Effector memory CD4-positive, alpha-beta T cell (primary cell): ENCODE results near the gene AKAP5.

Experiments
- DNase-seq, 3 donors: peaks; one replicate each; pipeline ENCODE4 v3.0.0-alpha.2; 2020
- H3K27ac ChIP-seq: 2 replicates; pipeline ENCODE4 v1.7.0; 2013; ENCODE audit warnings: mild to moderate bottlenecking, low read length, moderate library complexity; ENCODE audit not compliant: insufficient read depth, poor library complexity, severe bottlenecking
- H3K27me3 ChIP-seq: replicated peaks from 2 replicates; pipeline ENCODE4 v1.7.0; 2013; ENCODE audit warnings: mild to moderate bottlenecking, low read length; ENCODE audit not compliant: insufficient read depth, control insufficient read depth, poor library complexity, severe bottlenecking
- H3K36me3 ChIP-seq: 2 replicates; pipeline ENCODE4 v1.7.0; 2013; ENCODE audit warnings: mild to moderate bottlenecking, low read length, moderate library complexity; ENCODE audit not compliant: control insufficient read depth, insufficient read depth
- H3K4me1 ChIP-seq: 2 replicates; pipeline ENCODE4 v1.7.0; 2013; ENCODE audit warnings: low read length, mild to moderate bottlenecking; ENCODE audit not compliant: control insufficient read depth, insufficient read depth, poor library complexity, severe bottlenecking
- H3K4me3 ChIP-seq: 2 replicates; pipeline ENCODE4 v1.7.0; 2013; ENCODE audit warnings: low read length, low read depth, mild to moderate bottlenecking; ENCODE audit not compliant: insufficient read depth, poor library complexity, severe bottlenecking
- H3K9me3 ChIP-seq: 2 replicates; pipeline ENCODE4 v1.7.0; 2013; ENCODE audit warnings: mild to moderate bottlenecking, low read length, moderate library complexity; ENCODE audit not compliant: control insufficient read depth
- total RNA-seq, 3 donors: gene quantifications; one replicate each; lab custom pipeline; 2026; lab: John Stamatoyannopoulos, UW

The AKAP5 gene
- total RNA-seq: 0.35 to 4.8 (median 1.2) reads per million in 3 donors

- H3K27ac ChIP-seq: no peak within 1 kb of the TSS
- H3K4me3 ChIP-seq: peak within 1 kb of the TSS; percentile 70
Observed at GRCh38 chr14:64465191-64465822, at the start of gene AKAP5. AKAP5 (plus strand) TSS chr14:64465499; CDS start chr14:64468395, 2,896 bp downstream.

GRCh38 chr14:64416348-64416932 lies 48.9 kb upstream of the AKAP5 start:
- H3K27me3 ChIP-seq: no peaks in the 10 kb centered on the region
- no peak for DNase-seq
- H3K4me3 ChIP-seq: no peak overlapping the region
- no peak overlapping the region for H3K27ac ChIP-seq
- no peaks in the 10 kb centered on the region for H3K9me3 ChIP-seq
- no peaks in the 10 kb centered on the region for H3K4me1 ChIP-seq
- H3K36me3 ChIP-seq: peaks cover 25% of the 10 kb centered on the region

More at GRCh38 chr14:64465191-64465822, at the start of gene AKAP5:
- Histone ChIP-seq H3K36me3 (peaks cover 2% of the 10 kb centered on the region), H3K9me3 (no peaks in the 10 kb centered on the region), H3K4me1 (peaks cover 11% of the 10 kb centered on the region), H3K27me3 (no peaks in the 10 kb centered on the region)
- peak; percentile 53 to 59 (median 57) for DNase-seq

- no peak for DNase-seq
- H3K4me1 ChIP-seq: no peaks in the 10 kb centered on the region
- H3K36me3 ChIP-seq: peaks cover 25% of the 10 kb centered on the region
- H3K27me3 ChIP-seq: no peaks in the 10 kb centered on the region
- no peak overlapping the region for H3K4me3 ChIP-seq
- H3K27ac ChIP-seq: no peak overlapping the region
- no peaks in the 10 kb centered on the region for H3K9me3 ChIP-seq
Observed at GRCh38 chr14:64417055-64417770, 48.1 kb upstream of the AKAP5 start.

- Histone ChIP-seq H3K4me3 (no peak overlapping the region), H3K9me3 (no peaks in the 10 kb centered on the region), H3K27ac (no peak overlapping the region), H3K36me3 (peaks cover 25% of the 10 kb centered on the region), H3K4me1 (no peaks in the 10 kb centered on the region), H3K27me3 (no peaks in the 10 kb centered on the region)
- DNase-seq: no peak
Observed at GRCh38 chr14:64417771-64418125, 47.6 kb upstream of the AKAP5 start.

- H3K27me3 ChIP-seq: no peaks in the 10 kb centered on the region
- H3K36me3 ChIP-seq: peaks cover 25% of the 10 kb centered on the region
- no peaks in the 10 kb centered on the region for H3K9me3 ChIP-seq
- no peaks in the 10 kb centered on the region for H3K4me1 ChIP-seq
- no peak for DNase-seq
- H3K4me3 ChIP-seq: no peak overlapping the region
- H3K27ac ChIP-seq: no peak overlapping the region
Observed at GRCh38 chr14:64419003-64419402, 46.3 kb upstream of the AKAP5 start.

- no peak for DNase-seq
- Histone ChIP-seq H3K27ac (no peak overlapping the region), H3K36me3 (peaks cover 30% of the 10 kb centered on the region), H3K4me3 (no peak overlapping the region), H3K4me1 (no peaks in the 10 kb centered on the region), H3K27me3 (no peaks in the 10 kb centered on the region), H3K9me3 (no peaks in the 10 kb centered on the region)
Observed at GRCh38 chr14:64421166-64421565, 44.1 kb upstream of the AKAP5 start.

GRCh38 chr14:64422005-64422404 lies 43.3 kb upstream of the AKAP5 start:
- Histone ChIP-seq H3K9me3 (no peaks in the 10 kb centered on the region), H3K4me1 (no peaks in the 10 kb centered on the region), H3K4me3 (no peak overlapping the region), H3K27ac (no peak overlapping the region), H3K36me3 (peaks cover 26% of the 10 kb centered on the region), H3K27me3 (no peaks in the 10 kb centered on the region)
- no peak for DNase-seq

GRCh38 chr14:64422756-64423155 lies 42.5 kb upstream of the AKAP5 start:
- Histone ChIP-seq H3K27me3 (no peaks in the 10 kb centered on the region), H3K36me3 (peaks cover 27% of the 10 kb centered on the region)

GRCh38 chr14:64423987-64424386 lies 41.3 kb upstream of the AKAP5 start:
- no peak overlapping the region for H3K4me3 ChIP-seq
- peaks cover 26% of the 10 kb centered on the region for H3K36me3 ChIP-seq
- H3K27me3 ChIP-seq: no peaks in the 10 kb centered on the region
- no peak for DNase-seq
- no peaks in the 10 kb centered on the region for H3K9me3 ChIP-seq
- no peaks in the 10 kb centered on the region for H3K4me1 ChIP-seq
- H3K27ac ChIP-seq: no peak overlapping the region

More at GRCh38 chr14:64422756-64423155, 42.5 kb upstream of the AKAP5 start:
- no peaks in the 10 kb centered on the region for H3K9me3 ChIP-seq
- DNase-seq: no peak
- H3K27ac ChIP-seq: no peak overlapping the region
- no peak overlapping the region for H3K4me3 ChIP-seq
- no peaks in the 10 kb centered on the region for H3K4me1 ChIP-seq

- no peak overlapping the region for H3K4me3 ChIP-seq
- H3K27ac ChIP-seq: no peak overlapping the region
- DNase-seq: no peak
- H3K9me3 ChIP-seq: no peaks in the 10 kb centered on the region
- no peaks in the 10 kb centered on the region for H3K27me3 ChIP-seq
- no peaks in the 10 kb centered on the region for H3K4me1 ChIP-seq
- peaks cover 18% of the 10 kb centered on the region for H3K36me3 ChIP-seq
Observed at GRCh38 chr14:64434528-64434927, 30.8 kb upstream of the AKAP5 start.
